Cardiac fibroblast (primary cell): ENCODE data around the gene ZYG11A.
"Not testable (repeated sequence)": the region's sequence is repeated elsewhere in the genome, so short reads cannot be mapped to it uniquely, and the experiment has no call there.

Experiments
- DNase-seq, 2 donors: peaks; one replicate each; pipeline versions ENCODE4 v3.0.0 to v3.0.0-alpha.2; 2010; ENCODE audit warnings: low read depth in 2 of 2
- H3K4me3 ChIP-seq, 2 donors: replicated peaks in 1 of 2; 1 replicate in 1 of 2; 2 replicates in 1 of 2; pipeline ENCODE4 v1.5.1; 2011; ENCODE audit warnings: low read depth in 2 of 2, low read length in 2 of 2, mild to moderate bottlenecking in 2 of 2, moderate library complexity in 1 of 2
- CTCF ChIP-seq: IDR thresholded peaks from one replicate; pipeline ENCODE4 v1.5.1; 2011; ENCODE audit warnings: low read depth, mild to moderate bottlenecking, low read length, inconsistent platforms

ZYG11A gene

DNA sequence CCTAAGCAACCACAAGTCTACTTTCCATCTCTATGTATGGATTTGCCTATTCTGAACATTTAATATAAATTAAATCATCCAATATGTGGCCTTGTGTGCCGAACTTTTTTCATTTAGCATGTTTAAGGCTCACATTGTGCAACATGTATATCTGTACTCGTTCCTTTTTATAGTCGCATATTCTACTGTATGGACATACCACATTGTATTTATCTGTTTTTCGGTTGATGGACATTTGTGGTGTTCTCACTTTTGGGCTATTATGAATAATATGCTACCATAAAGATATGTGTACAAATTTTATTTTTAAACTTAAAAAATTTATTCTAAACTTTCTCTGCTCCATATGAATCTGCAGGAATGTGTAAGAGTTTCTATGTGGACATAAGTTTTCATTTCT is 13.0 kb downstream of the ZYG11A start:
- TF ChIP-seq CTCF: no peak
- no peak overlapping the region for H3K4me3 ChIP-seq
- no peak for DNase-seq

DNA sequence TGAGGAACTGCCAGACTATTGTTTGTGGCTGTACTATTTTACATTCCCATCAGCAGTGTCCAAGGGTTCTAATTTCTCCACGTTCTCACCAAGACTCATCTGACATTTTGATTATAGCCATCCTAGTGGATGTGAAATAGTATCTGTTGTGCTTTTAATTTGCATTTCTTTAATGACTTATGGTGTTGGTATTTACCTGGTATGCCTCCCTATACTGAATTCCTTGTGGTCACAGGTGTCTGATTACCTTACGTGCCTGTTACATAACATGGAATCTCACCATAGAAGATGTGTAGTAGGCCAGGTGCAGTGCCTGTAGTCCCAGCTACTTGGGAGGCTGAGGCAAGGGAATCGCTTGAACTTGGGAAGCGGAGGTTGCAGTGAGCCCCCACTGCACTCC is 13.5 kb downstream of the ZYG11A start:
- no peak for TF ChIP-seq CTCF
- DNase-seq: no peak

GRCh38 chr1:52857443-52857842 is 14.9 kb downstream of the ZYG11A start:
- DNase-seq: no peak
- H3K4me3 ChIP-seq: no peak overlapping the region
- TF ChIP-seq CTCF: no peak

More for the DNA sequence above, 13.5 kb downstream of the ZYG11A start:
- H3K4me3 ChIP-seq: no peak overlapping the region

DNA sequence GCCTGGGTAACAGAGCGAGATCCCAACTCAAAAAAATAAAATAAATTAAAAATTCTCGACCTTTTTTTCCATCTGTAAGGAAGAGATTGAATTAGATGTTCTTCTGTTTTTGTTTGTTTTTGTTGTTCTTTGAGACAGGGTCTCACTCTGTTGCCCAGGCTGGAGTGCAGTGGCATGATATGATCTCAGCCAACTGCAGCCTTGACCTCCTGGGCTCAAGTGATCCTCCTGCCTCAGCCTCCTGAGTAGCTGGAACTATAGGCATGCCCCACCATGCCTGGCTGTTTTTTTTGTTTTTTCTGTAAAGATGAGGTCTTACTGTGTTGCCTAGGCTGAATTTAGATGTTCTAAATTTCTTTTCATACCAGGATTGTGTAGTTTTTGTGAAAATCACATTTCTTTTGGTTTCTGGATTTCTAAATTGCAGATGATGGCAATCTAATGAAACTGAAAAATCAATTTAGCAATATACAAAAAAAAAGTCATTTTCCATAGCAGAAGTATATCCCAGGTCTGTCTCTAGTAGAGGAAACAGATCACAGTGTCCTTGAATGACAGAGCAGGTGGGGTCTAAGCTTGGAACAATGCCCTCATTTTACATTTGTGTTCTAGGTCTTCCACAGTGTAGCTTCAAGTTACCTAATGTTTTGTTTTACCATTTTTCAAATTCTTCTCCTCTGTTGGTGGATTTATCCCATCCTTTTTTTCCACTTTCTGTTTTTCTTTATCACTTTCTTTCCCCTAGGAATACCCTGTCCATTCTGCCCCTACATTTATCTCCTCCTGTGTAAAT is 20.3 kb downstream of the ZYG11A start:
- TF ChIP-seq CTCF: no peak
- H3K4me3 ChIP-seq: no peak overlapping the region
- no peak for DNase-seq

DNA sequence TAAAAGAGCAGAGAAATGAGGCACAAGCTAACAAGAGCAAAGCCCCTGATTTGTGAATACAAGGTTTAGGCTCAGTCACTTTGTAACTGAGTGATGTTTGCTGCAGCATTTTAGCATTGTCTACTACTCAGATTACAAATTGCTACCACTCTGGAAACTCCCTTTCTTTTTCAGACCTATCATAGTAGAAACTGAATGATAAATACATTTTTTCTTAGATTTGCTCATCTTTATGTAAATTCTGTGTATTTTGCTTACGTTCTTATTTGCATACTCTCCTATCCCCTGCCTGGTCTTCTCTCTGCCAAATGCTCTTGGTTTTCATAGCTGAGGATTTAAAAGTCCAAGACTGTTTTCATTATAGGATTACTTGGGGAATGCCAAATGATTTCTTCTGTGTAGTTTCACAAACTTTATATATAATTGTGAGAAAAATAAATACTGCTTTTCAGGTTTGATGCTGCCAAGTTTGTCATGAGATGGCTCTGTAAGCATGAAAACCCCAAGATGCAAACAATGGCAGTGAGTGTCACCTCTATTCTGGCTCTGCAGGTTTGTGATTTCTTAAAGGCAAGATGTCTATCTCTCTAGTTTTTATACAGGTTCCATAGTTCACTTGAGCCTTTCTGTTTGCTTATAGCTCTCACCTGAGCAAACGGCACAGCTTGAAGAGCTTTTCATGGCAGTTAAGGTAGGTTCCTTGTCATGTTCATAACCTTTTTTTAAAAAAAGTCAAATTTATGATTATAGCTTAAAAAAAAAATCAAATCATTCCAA is 24.7 kb downstream of the ZYG11A start:
- TF ChIP-seq CTCF: no peak
- DNase-seq: no peak
- H3K4me3 ChIP-seq: no peak overlapping the region

GRCh38 chr1:52869727-52870126 is 27.2 kb downstream of the ZYG11A start:
- not testable (repeated sequence) for DNase-seq, H3K4me3 ChIP-seq

DNA sequence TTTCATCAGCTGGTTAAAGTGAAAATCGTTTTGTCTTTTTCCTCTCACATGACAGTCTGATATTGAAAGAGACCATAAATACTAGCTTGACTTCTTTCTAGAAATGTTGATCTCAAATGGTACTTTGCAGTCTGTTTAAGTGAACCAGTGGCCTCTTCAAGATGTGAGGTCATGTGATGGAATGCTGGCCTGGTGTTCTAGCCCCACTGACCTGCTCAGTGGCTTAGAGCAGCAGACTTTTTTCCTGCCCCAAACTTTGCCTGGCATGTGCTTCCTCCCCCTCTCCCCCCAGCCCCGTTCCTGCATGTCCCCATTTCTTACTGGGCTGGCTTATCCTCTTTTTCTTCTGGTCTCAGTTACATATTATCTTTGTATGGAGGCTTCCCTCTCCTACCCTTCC is 34.3 kb downstream of the ZYG11A start:
- no peak for TF ChIP-seq CTCF
- DNase-seq: no peak
- no peak overlapping the region for H3K4me3 ChIP-seq
